Measurements from ENCODE around the gene CCDC71. TPM values are rescaled to one million over a fixed set of nuclear protein-coding genes. Genes with fewer than 3 reads are reported as not detected.

CCDC71 gene
- total RNA-seq, 2 donors from 2014 or later, result 16.7 to 25.2 TPM

GRCh38 chr3:49198611-49199230 lies 32.6 kb upstream of the CCDC71 start:
- Histone ChIP-seq H3K4me3 (peak overlapping the region; percentile 47 to 63), H3K27ac (peak overlapping the region; percentile 78 to 88), H3K36me3 (no peaks in the 10 kb centered on the region), H3K9me3 (no peaks in the 10 kb centered on the region), H3K27me3 (no peaks in the 10 kb centered on the region), H3K4me1 (peaks cover 0 to 12% of the 10 kb centered on the region in 2 donors)
- TF ChIP-seq, protein P1, sequence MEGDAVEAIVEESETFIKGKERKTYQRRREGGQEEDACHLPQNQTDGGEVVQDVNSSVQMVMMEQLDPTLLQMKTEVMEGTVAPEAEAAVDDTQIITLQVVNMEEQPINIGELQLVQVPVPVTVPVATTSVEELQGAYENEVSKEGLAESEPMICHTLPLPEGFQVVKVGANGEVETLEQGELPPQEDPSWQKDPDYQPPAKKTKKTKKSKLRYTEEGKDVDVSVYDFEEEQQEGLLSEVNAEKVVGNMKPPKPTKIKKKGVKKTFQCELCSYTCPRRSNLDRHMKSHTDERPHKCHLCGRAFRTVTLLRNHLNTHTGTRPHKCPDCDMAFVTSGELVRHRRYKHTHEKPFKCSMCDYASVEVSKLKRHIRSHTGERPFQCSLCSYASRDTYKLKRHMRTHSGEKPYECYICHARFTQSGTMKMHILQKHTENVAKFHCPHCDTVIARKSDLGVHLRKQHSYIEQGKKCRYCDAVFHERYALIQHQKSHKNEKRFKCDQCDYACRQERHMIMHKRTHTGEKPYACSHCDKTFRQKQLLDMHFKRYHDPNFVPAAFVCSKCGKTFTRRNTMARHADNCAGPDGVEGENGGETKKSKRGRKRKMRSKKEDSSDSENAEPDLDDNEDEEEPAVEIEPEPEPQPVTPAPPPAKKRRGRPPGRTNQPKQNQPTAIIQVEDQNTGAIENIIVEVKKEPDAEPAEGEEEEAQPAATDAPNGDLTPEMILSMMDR (IDR thresholded peaks at IDR 0.05), result no peak
- no peak for DNase-seq (ENCODE audit: low spot score)

- Histone ChIP-seq H3K27me3 (no peaks in the 10 kb centered on the region), H3K27ac (no peak overlapping the region), H3K9me3 (no peaks in the 10 kb centered on the region), H3K4me3 (no peak overlapping the region), H3K36me3 (no peaks in the 10 kb centered on the region), H3K4me1 (peaks cover 0 to 12% of the 10 kb centered on the region in 2 donors)
- TF ChIP-seq, protein P1 (IDR thresholded peaks at IDR 0.05), result no peak
- no peak for DNase-seq (ENCODE audit: low spot score)
Observed at GRCh38 chr3:49198161-49198560, 32.0 kb upstream of the CCDC71 start.

- Histone ChIP-seq H3K27me3 (no peaks in the 10 kb centered on the region), H3K27ac (no peak overlapping the region), H3K4me3 (no peak overlapping the region), H3K36me3 (no peaks in the 10 kb centered on the region), H3K9me3 (no peaks in the 10 kb centered on the region), H3K4me1 (no peaks in the 10 kb centered on the region)
- TF ChIP-seq, protein P1 (IDR thresholded peaks at IDR 0.05), result no peak
- no peak for DNase-seq (ENCODE audit: low spot score)
Observed at GRCh38 chr3:49191741-49192140, 25.6 kb upstream of the CCDC71 start.

- Histone ChIP-seq H3K4me1 (peaks cover 0 to 2% of the 10 kb centered on the region in 2 donors), H3K27me3 (no peaks in the 10 kb centered on the region), H3K4me3 (no peak overlapping the region), H3K9me3 (no peaks in the 10 kb centered on the region), H3K36me3 (no peaks in the 10 kb centered on the region), H3K27ac (no peak overlapping the region)
- no peak for DNase-seq (ENCODE audit: low spot score)
- TF ChIP-seq, protein P1 (IDR thresholded peaks at IDR 0.05), result no peak
Observed at GRCh38 chr3:49183873-49184272, 17.7 kb upstream of the CCDC71 start.

DNA sequence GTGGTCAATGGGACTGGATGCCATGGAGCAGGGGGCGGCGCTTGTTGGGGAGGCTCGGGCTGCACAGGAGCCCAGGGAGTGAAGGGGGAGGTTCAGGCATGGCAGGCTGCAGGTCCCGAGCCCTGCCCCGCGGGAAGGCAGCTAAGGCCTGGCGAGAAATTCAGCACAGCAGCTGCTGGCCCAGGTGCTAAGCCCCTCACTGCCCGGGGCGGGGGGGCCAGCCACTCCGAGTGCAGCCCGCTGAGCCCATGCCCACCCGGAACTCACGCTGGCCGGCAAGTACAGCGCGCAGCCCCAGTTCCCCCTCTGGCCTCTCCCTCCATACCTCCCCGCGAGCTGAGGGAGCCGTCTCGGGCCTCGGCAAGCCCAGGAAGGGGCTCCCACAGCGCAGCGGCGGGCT lies 16.6 kb upstream of the CCDC71 start:
- H3K4me1 ChIP-seq, result peaks cover 0 to 14% of the 10 kb centered on the region in 2 donors
- DNase-seq (ENCODE audit: low spot score), result no peak
- no peak overlapping the region for H3K27ac ChIP-seq
- H3K27me3 ChIP-seq, result no peaks in the 10 kb centered on the region
- TF ChIP-seq, protein P1 (IDR thresholded peaks at IDR 0.05), result no peak
- no peak overlapping the region for H3K4me3 ChIP-seq
- H3K36me3 ChIP-seq, result no peaks in the 10 kb centered on the region
- no peaks in the 10 kb centered on the region for H3K9me3 ChIP-seq

- DNase-seq (ENCODE audit: low spot score), result no peak
- TF ChIP-seq, protein P1 (IDR thresholded peaks at IDR 0.05), result no peak
- no peaks in the 10 kb centered on the region for H3K27me3 ChIP-seq
- H3K36me3 ChIP-seq, result peaks cover 2% of the 10 kb centered on the region
- no peak overlapping the region for H3K27ac ChIP-seq
- H3K4me3 ChIP-seq, result no peak overlapping the region
- no peaks in the 10 kb centered on the region for H3K9me3 ChIP-seq
- peaks cover 0 to 28% of the 10 kb centered on the region in 2 donors for H3K4me1 ChIP-seq
Observed at GRCh38 chr3:49181351-49181750, 15.2 kb upstream of the CCDC71 start.

Data from right atrium auricular region (tissue), 2 donors.